Epidermal melanocyte (primary cell): ENCODE results near the gene TMEM221.

Experiments
- DNase-seq: peaks from one replicate; pipeline ENCODE4 v3.0.0; 2011; ENCODE audit warnings: low spot score; ENCODE audit not compliant: insufficient read length

TMEM221 gene

GRCh38 chr19:17406046-17406886 lies 42.2 kb downstream of the TMEM221 start:
- DNase-seq = no peak

- no peak for DNase-seq
Measured at GRCh38 chr19:17405250-17406045, 43.0 kb downstream of the TMEM221 start, which contains the start of gene BST2. BST2 (minus strand) TSS chr19:17405630; CDS start chr19:17405575, 55 bp downstream.

- no peak for DNase-seq
Measured at GRCh38 chr19:17404621-17405249, 43.7 kb downstream of the TMEM221 start.

- DNase-seq = no peak
Measured at GRCh38 chr19:17404015-17404414, 44.5 kb downstream of the TMEM221 start.

- no peak for DNase-seq
Measured at GRCh38 chr19:17402982-17403855, 45.2 kb downstream of the TMEM221 start.

GRCh38 chr19:17401628-17402027 lies 46.8 kb downstream of the TMEM221 start:
- DNase-seq = no peak

GRCh38 chr19:17398902-17399527 lies 49.5 kb downstream of the TMEM221 start:
- DNase-seq = no peak

- no peak for DNase-seq
Measured at GRCh38 chr19:17394891-17395415, 53.5 kb downstream of the TMEM221 start.

- no peak for DNase-seq
Measured at GRCh38 chr19:17393914-17394313, 54.6 kb downstream of the TMEM221 start, which contains the start of gene CCDC194. CCDC194 (minus strand) TSS chr19:17394196; CDS start chr19:17394158, 38 bp downstream.

GRCh38 chr19:17393002-17393401 lies 55.5 kb downstream of the TMEM221 start:
- DNase-seq = no peak

GRCh38 chr19:17391371-17392151 lies 56.9 kb downstream of the TMEM221 start:
- DNase-seq = no peak

- peak; percentile 97 for DNase-seq
Measured at GRCh38 chr19:17390665-17391370, 57.6 kb downstream of the TMEM221 start.

- DNase-seq = no peak
Measured at GRCh38 chr19:17389957-17390664, 58.4 kb downstream of the TMEM221 start.

GRCh38 chr19:17389288-17389687 lies 59.2 kb downstream of the TMEM221 start:
- DNase-seq = no peak

- peak; percentile 67 for DNase-seq
Measured at GRCh38 chr19:17385878-17386611, 62.4 kb downstream of the TMEM221 start.
